K562 treated with DMSO at 1 percent for 24 hours (cell line): Measurements from ENCODE around the gene PPP1R14D. TPM values are rescaled to one million over a fixed set of nuclear protein-coding genes. Genes with fewer than 3 reads are reported as not detected.

Source experiments
- total RNA-seq: library from RNA; unstranded; fragments of 300-600 nt; gene quantifications from 2 replicates; pipeline ENCODE4 v1.2.3, GENCODE V29; 2022; ENCODE audit warnings: low read depth; ENCODE audit not compliant: insufficient read depth

The PPP1R14D gene
- not detected in 2 replicates for total RNA-seq

GRCh38 chr15:40828447-40829036 lies at the start of gene PPP1R14D:
Gene PPP1R14D (minus strand): TSS chr15:40828708. CDS start chr15:40828641, 67 bp downstream.

GRCh38 chr15:40873694-40874561 lies 45.4 kb upstream of the PPP1R14D start, which contains the start of gene RHOV:
Gene RHOV (minus strand): TSS chr15:40874234. CDS start chr15:40874139, 95 bp downstream.

GRCh38 chr15:40843885-40844695 lies 15.6 kb upstream of the PPP1R14D start, which contains the start of gene SPINT1:
Gene SPINT1 (plus strand): TSS chr15:40844048. CDS start chr15:40844555, 507 bp downstream.

GRCh38 chr15:40807028-40807887 lies 21.2 kb downstream of the PPP1R14D start, which contains the start of the genes DNAJC17 and ZFYVE19:
Gene DNAJC17 (minus strand): TSS chr15:40807473. CDS start chr15:40807446, 27 bp downstream.
Gene ZFYVE19 (plus strand): TSS chr15:40807089. CDS start chr15:40807590, 501 bp downstream.

GRCh38 chr15:40769274-40770146 lies 59.0 kb downstream of the PPP1R14D start, which contains the start of gene C15orf62:
Gene C15orf62 (plus strand): TSS chr15:40769980. CDS start chr15:40770496, 516 bp downstream.

Other genes starting within 250 kb of the PPP1R14D start
- 14.3 and 18.8 TPM in 2 replicates for gene KNL1, start 234.5 kb downstream of the PPP1R14D start, total RNA-seq
- gene RAD51, start 133.5 kb downstream of the PPP1R14D start, total RNA-seq = 28.1 and 32.5 TPM in 2 replicates
- 45.3 and 54.5 TPM in 2 replicates for gene RMDN3, start 73.5 kb downstream of the PPP1R14D start, total RNA-seq
- gene GCHFR, start 64.6 kb downstream of the PPP1R14D start, total RNA-seq = 145 and 153 TPM in 2 replicates
- gene C15orf62, start 58.7 kb downstream of the PPP1R14D start, total RNA-seq = 5.1 and 6.2 TPM in 2 replicates
- gene ZFYVE19, start 21.6 kb downstream of the PPP1R14D start, total RNA-seq = 57.2 and 62.1 TPM in 2 replicates
- 14.4 and 18.0 TPM in 2 replicates for gene DNAJC17, start 21.2 kb downstream of the PPP1R14D start, total RNA-seq
- gene SPINT1, start 15.3 kb upstream of the PPP1R14D start, total RNA-seq = 9.2 and 10.3 TPM in 2 replicates
- 1.9 and 2.5 TPM in 2 replicates for gene RHOV, start 45.5 kb upstream of the PPP1R14D start, total RNA-seq
- gene VPS18, start 65.7 kb upstream of the PPP1R14D start, total RNA-seq = 40.9 and 42.3 TPM in 2 replicates
- gene DLL4, start 100.6 kb upstream of the PPP1R14D start, total RNA-seq = 0.91 and 1.6 TPM in 2 replicates
- 82.9 and 89.4 TPM in 2 replicates for gene CHAC1, start 124.8 kb upstream of the PPP1R14D start, total RNA-seq